Measurements from ENCODE around the gene TTYH3. TPM values are rescaled to one million over a fixed set of nuclear protein-coding genes. Genes with fewer than 3 reads are reported as not detected.

TTYH3 gene
- total and polyA plus RNA-seq, 2 donors from 2014 or later, result 22.5 to 55.0 TPM

GRCh38 chr7:2633538-2634266 is 1.9 kb downstream of the TTYH3 start:
- intact Hi-C loops (cut with DNase I), result no loop called here
- no peaks in the 10 kb centered on the region for H3K9me3 ChIP-seq (ENCODE audit: control insufficient read depth in 2 of 3, insufficient read depth in 1 of 3, low read length in 3 of 3)
- peak overlapping the region; percentile 64 to 94 for H3K27ac ChIP-seq (ENCODE audit: low read depth in 2 of 2, low read length in 2 of 2)
- H3K27me3 ChIP-seq (ENCODE audit: control insufficient read depth, insufficient read depth, low read length), result no peaks in the 10 kb centered on the region
- H3K36me3 ChIP-seq (ENCODE audit: control insufficient read depth in 2 of 3, insufficient read depth in 3 of 3, low read length in 3 of 3), result no peaks in the 10 kb centered on the region
- TF ChIP-seq, protein P1, sequence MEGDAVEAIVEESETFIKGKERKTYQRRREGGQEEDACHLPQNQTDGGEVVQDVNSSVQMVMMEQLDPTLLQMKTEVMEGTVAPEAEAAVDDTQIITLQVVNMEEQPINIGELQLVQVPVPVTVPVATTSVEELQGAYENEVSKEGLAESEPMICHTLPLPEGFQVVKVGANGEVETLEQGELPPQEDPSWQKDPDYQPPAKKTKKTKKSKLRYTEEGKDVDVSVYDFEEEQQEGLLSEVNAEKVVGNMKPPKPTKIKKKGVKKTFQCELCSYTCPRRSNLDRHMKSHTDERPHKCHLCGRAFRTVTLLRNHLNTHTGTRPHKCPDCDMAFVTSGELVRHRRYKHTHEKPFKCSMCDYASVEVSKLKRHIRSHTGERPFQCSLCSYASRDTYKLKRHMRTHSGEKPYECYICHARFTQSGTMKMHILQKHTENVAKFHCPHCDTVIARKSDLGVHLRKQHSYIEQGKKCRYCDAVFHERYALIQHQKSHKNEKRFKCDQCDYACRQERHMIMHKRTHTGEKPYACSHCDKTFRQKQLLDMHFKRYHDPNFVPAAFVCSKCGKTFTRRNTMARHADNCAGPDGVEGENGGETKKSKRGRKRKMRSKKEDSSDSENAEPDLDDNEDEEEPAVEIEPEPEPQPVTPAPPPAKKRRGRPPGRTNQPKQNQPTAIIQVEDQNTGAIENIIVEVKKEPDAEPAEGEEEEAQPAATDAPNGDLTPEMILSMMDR (IDR thresholded peaks at IDR 0.05; ENCODE audit: borderline replicate concordance, extremely low read depth, insufficient read depth), result no peak
- DNase-seq (peak in 2 of 5 donors; percentile 71 to 88), FAIRE-seq (no peak)
- peak overlapping the region; percentile 53 to 88 (median 68) for H3K4me3 ChIP-seq (ENCODE audit: low read length in 3 of 3)
- H3K4me1 ChIP-seq (ENCODE audit: control insufficient read depth in 2 of 3, insufficient read depth in 2 of 3, low read depth in 1 of 3, low read length in 3 of 3), result peaks cover 0 to 53% (median 31%) of the 10 kb centered on the region in 3 donors
- peak overlapping the region; percentile 20 to 93 (median 57) for H3K9ac ChIP-seq (ENCODE audit: low read length in 3 of 3)

GRCh38 chr7:2634267-2635145 is 2.7 kb downstream of the TTYH3 start:
- peak overlapping the region; percentile 64 to 94 for H3K27ac ChIP-seq (ENCODE audit: low read depth in 2 of 2, low read length in 2 of 2)
- no peaks in the 10 kb centered on the region for H3K9me3 ChIP-seq (ENCODE audit: control insufficient read depth in 2 of 3, insufficient read depth in 1 of 3, low read length in 3 of 3)
- peaks cover 0 to 59% (median 29%) of the 10 kb centered on the region in 3 donors for H3K4me1 ChIP-seq (ENCODE audit: control insufficient read depth in 2 of 3, insufficient read depth in 2 of 3, low read depth in 1 of 3, low read length in 3 of 3)
- peak overlapping the region in 1 of 3 donors; percentile 93 for H3K9ac ChIP-seq (ENCODE audit: low read length in 3 of 3)
- intact Hi-C loops (cut with DNase I), result no loop called here
- H3K4me3 ChIP-seq (ENCODE audit: low read length in 3 of 3), result peak overlapping the region in 2 of 3 donors; percentile 53 to 88
- TF ChIP-seq, protein P1 (IDR thresholded peaks at IDR 0.05; ENCODE audit: borderline replicate concordance, extremely low read depth, insufficient read depth), result no peak
- H3K27me3 ChIP-seq (ENCODE audit: control insufficient read depth, insufficient read depth, low read length), result no peaks in the 10 kb centered on the region
- no peak for FAIRE-seq
- H3K36me3 ChIP-seq (ENCODE audit: control insufficient read depth in 2 of 3, insufficient read depth in 3 of 3, low read length in 3 of 3), result no peaks in the 10 kb centered on the region
- peak in 1 of 5 donors; percentile 64 for DNase-seq

GRCh38 chr7:2635148-2635668 is 3.4 kb downstream of the TTYH3 start:
- H3K9me3 ChIP-seq (ENCODE audit: control insufficient read depth in 2 of 3, insufficient read depth in 1 of 3, low read length in 3 of 3), result no peaks in the 10 kb centered on the region
- no peaks in the 10 kb centered on the region for H3K36me3 ChIP-seq (ENCODE audit: control insufficient read depth in 2 of 3, insufficient read depth in 3 of 3, low read length in 3 of 3)
- H3K27me3 ChIP-seq (ENCODE audit: control insufficient read depth, insufficient read depth, low read length), result no peaks in the 10 kb centered on the region
- H3K4me1 ChIP-seq (ENCODE audit: control insufficient read depth in 2 of 3, insufficient read depth in 2 of 3, low read depth in 1 of 3, low read length in 3 of 3), result peaks cover 0 to 62% (median 24%) of the 10 kb centered on the region in 3 donors
- no peak for FAIRE-seq
- H3K4me3 ChIP-seq (ENCODE audit: low read length in 3 of 3), result peak overlapping the region in 1 of 3 donors; percentile 29
- intact Hi-C loops (cut with DNase I), result no loop called here
- DNase-seq, result peak in 1 of 5 donors; percentile 76
- H3K27ac ChIP-seq (ENCODE audit: low read depth in 2 of 2, low read length in 2 of 2), result peak overlapping the region; percentile 33 to 82
- TF ChIP-seq, protein P1 (IDR thresholded peaks at IDR 0.05; ENCODE audit: borderline replicate concordance, extremely low read depth, insufficient read depth), result no peak
- H3K9ac ChIP-seq (ENCODE audit: low read length in 3 of 3), result peak overlapping the region in 1 of 3 donors; percentile 40

All from kidney (tissue), 14 donors.